HCT116 (cell line): ENCODE results near the gene YY1. TPM values are rescaled to one million over a fixed set of nuclear protein-coding genes. Genes with fewer than 3 reads are reported as not detected.

Experiments used
- ATAC-seq: fragments of 200-7000 bp; cut with Tn5 transposase; 2 replicates; pipeline ENCODE4 v1.9.1; 2020; ENCODE audit warnings: mild to moderate bottlenecking, moderate library complexity
- BruUV-seq: library from RNA; stranded (reverse); fragments of 400-500 nt; replicated peaks from 2 replicates; lab custom pipeline; 2021; lab: Mats Ljungman, UMichigan
- CTCF ChIA-PET: fragments of 300-600 bp; sonication (Branson Sonifier 250); formaldehyde crosslinking; loops from one replicate; lab custom pipeline; 2021; ENCODE audit warnings: antibody characterized with exemption; lab: Charles Lee
- POLR2A ChIA-PET: fragments of 300-600, 350-600 bp; sonication (Branson Sonifier 250); formaldehyde crosslinking; loops from one replicate; lab custom pipeline; 2021; ENCODE audit warnings: antibody characterized with exemption; lab: Charles Lee
- RAD21 ChIA-PET, 2 experiments: fragments of 300-600 bp; sonication (Branson Sonifier 250); formaldehyde crosslinking; loops; one replicate each; lab custom pipeline; 2023; ENCODE audit warnings: low total read pairs in 2 of 2; ENCODE audit not compliant: uncharacterized antibody in 2 of 2, unreplicated experiment in 2 of 2, low non-redundant PET in 1 of 2; lab: Charles Lee
- DNase-seq: peaks from one replicate; pipeline ENCODE4 v3.0.0-alpha.2; 2010; ENCODE audit warnings: low read depth, low spot score
- H2AFZ ChIP-seq: fragments of 200-600 bp; shearing (Covaris generic), sonication (generic); 2 replicates; pipeline ENCODE4 v1.6.1; 2017; ENCODE audit warnings: low read depth, mixed run types, mixed read lengths, antibody characterized with exemption, low read length; ENCODE audit not compliant: poor library complexity, severe bottlenecking
- H3K27ac ChIP-seq: 2 replicates; pipeline ENCODE4 v1.5.1; 2012; ENCODE audit warnings: low read depth, low read length
- H3K27me3 ChIP-seq: fragments of 200-600 bp; sonication (generic); 2 replicates; pipeline ENCODE4 v1.6.1; 2016; ENCODE audit warnings: mixed run types, low read length, mixed read lengths; ENCODE audit not compliant: insufficient read depth
- H3K36me3 ChIP-seq, 2 experiments: fragments of 200-500 bp in 1 of 2; fragments of 200-600 bp in 1 of 2; sonication (Bioruptor generic) in 1 of 2; sonication (generic) in 1 of 2; 2 replicates each; pipeline versions ENCODE4 v1.5.1 to v1.6.1; 2014 to 2016; ENCODE audit warnings: low read length in 2 of 2, inconsistent platforms in 1 of 2, mixed read lengths in 1 of 2, mixed run types in 1 of 2; ENCODE audit not compliant: insufficient read depth in 2 of 2, control insufficient read depth in 1 of 2
- H3K4me1 ChIP-seq, 2 experiments: fragments of 200-600 bp in 1 of 2; sonication (generic) in 1 of 2; 2 replicates each; pipeline versions ENCODE4 v1.5.1 to v1.6.1; 2012 to 2017; ENCODE audit warnings: low read length in 2 of 2, inconsistent platforms in 1 of 2, mild to moderate bottlenecking in 1 of 2, mixed read lengths in 1 of 2, mixed run types in 1 of 2, moderate library complexity in 1 of 2; ENCODE audit not compliant: insufficient read depth in 2 of 2, control insufficient read depth in 1 of 2
- H3K4me2 ChIP-seq: fragments of 200-600 bp; sonication (generic); 2 replicates; pipeline ENCODE4 v1.6.1; 2017; ENCODE audit warnings: mixed run types, low read length, mixed read lengths
- H3K4me3 ChIP-seq, 2 experiments: fragments of 200-600 bp in 1 of 2; sonication (generic) in 1 of 2; replicated peaks in 1 of 2; 2 replicates each; pipeline ENCODE4 v1.5.1; 2011 to 2016; ENCODE audit warnings: low read length in 2 of 2, control low read depth in 1 of 2, low read depth in 1 of 2, mild to moderate bottlenecking in 1 of 2, mixed read lengths in 1 of 2, mixed run types in 1 of 2
- H3K79me2 ChIP-seq: fragments of 200-600 bp; sonication (generic); 2 replicates; pipeline ENCODE4 v1.6.1; 2017; ENCODE audit warnings: mild to moderate bottlenecking, mixed run types, low read length, moderate library complexity, mixed read lengths; ENCODE audit not compliant: insufficient read depth
- H3K9ac ChIP-seq: fragments of 200-600 bp; sonication (generic); 2 replicates; pipeline ENCODE4 v1.6.1; 2016; ENCODE audit warnings: low read length, mixed read lengths
- H3K9me2 ChIP-seq: fragments of 200-600 bp; sonication (generic), shearing (Covaris generic); 2 replicates; pipeline ENCODE4 v1.6.1; 2017; ENCODE audit warnings: mixed run types, mild to moderate bottlenecking, moderate library complexity; ENCODE audit not compliant: insufficient read depth
- H3K9me3 ChIP-seq, 2 experiments: fragments of 200-500 bp in 1 of 2; fragments of 200-600 bp in 1 of 2; sonication (Bioruptor generic) in 1 of 2; sonication (generic) in 1 of 2; 2 replicates each; pipeline ENCODE4 v1.6.1; 2014 to 2017; ENCODE audit warnings: low read length in 2 of 2, mixed read lengths in 2 of 2, inconsistent platforms in 1 of 2, low read depth in 1 of 2, mild to moderate bottlenecking in 1 of 2, mixed run types in 1 of 2, moderate library complexity in 1 of 2; ENCODE audit not compliant: control insufficient read depth in 1 of 2, insufficient read depth in 1 of 2
- H4K20me1 ChIP-seq: fragments of 200-600 bp; sonication (generic), shearing (Covaris generic); 2 replicates; pipeline ENCODE4 v1.6.1; 2017; ENCODE audit warnings: mixed run types, mild to moderate bottlenecking, moderate library complexity; ENCODE audit not compliant: insufficient read depth
- EGR1 ChIP-seq: IDR thresholded peaks from 2 replicates; pipeline ENCODE4 v1.6.1; 2012; ENCODE audit warnings: low read depth
- MAX ChIP-seq: IDR thresholded peaks from 2 replicates; pipeline ENCODE4 v1.6.1; 2012
- POLR2AphosphoS5 ChIP-seq: IDR thresholded peaks from 2 replicates; pipeline ENCODE4 v1.6.1; 2011; ENCODE audit warnings: mild to moderate bottlenecking, low read depth, low read length, moderate library complexity
- RAD21 ChIP-seq: IDR thresholded peaks from 2 replicates; pipeline ENCODE4 v1.6.1; 2012; ENCODE audit warnings: low read depth, mild to moderate bottlenecking
- REST ChIP-seq: IDR thresholded peaks from 2 replicates; pipeline ENCODE4 v1.6.1; 2012; ENCODE audit warnings: low read depth
- YY1 ChIP-seq: IDR thresholded peaks from 2 replicates; pipeline ENCODE4 v1.6.1; 2011; ENCODE audit warnings: low read length, low read depth, moderate library complexity, mild to moderate bottlenecking; ENCODE audit not compliant: insufficient replicate concordance; ENCODE audit errors: extremely low read depth
- intact Hi-C: fragments of 100-400 bp; cut with micrococcal nuclease; formaldehyde crosslinking; loops from 2 replicates; pipeline ENCODE4 v1.10.0; 2022
- total RNA-seq: library from RNA; stranded (reverse); gene quantifications from one replicate; pipeline ENCODE4 v1.2.1, GENCODE V29; 2021; ENCODE audit not compliant: unreplicated experiment

Gene YY1
- total RNA-seq, 1 experiment from 2014 or later, result 111 TPM

GRCh38 chr14:100314724-100315123, 75.8 kb downstream of the YY1 start:
- ChIA-PET POLR2A (no interaction called here), CTCF (no interaction called here), RAD21 (no interaction called here)
- Histone ChIP-seq H3K4me1 (peaks cover 3 to 13% of the 10 kb centered on the region in 2 experiments; a peak in 3 of 4 replicates), H3K36me3 (no peaks in the 10 kb centered on the region), H3K79me2 (no peaks in the 10 kb centered on the region), H3K9me3 (no peaks in the 10 kb centered on the region), H3K9ac (no peak overlapping the region), H3K4me3 (no peak overlapping the region), H4K20me1 (no peaks in the 10 kb centered on the region), H3K27me3 (no peaks in the 10 kb centered on the region), H3K9me2 (no peaks in the 10 kb centered on the region), H2AFZ (no peak overlapping the region), H3K4me2 (no peak overlapping the region), H3K27ac (no peak overlapping the region)
- no peak for DNase-seq
- intact Hi-C loops, result no loop called here
- BruUV-seq, result no TSS peak
- TF ChIP-seq REST (no peak), POLR2AphosphoS5 (no peak), RAD21 (no peak), YY1 (no peak), MAX (no peak), EGR1 (no peak)
- ATAC-seq, result no peak
